SJCRH30 (cell line): ENCODE results near the gene FGF8. TPM values are rescaled to one million over a fixed set of nuclear protein-coding genes. Genes with fewer than 3 reads are reported as not detected.

ENCODE experiments used
- DNase-seq, 2 experiments: peaks; one replicate each; pipeline ENCODE4 v3.0.0-alpha.2; 2015 to 2020
- H3K27ac ChIP-seq: fragments of 250-450 bp; sonication (Bioruptor Pico); 2 replicates; pipeline ENCODE4 v1.5.1; 2020; ENCODE audit warnings: mild to moderate bottlenecking, moderate library complexity
- H3K27me3 ChIP-seq: fragments of 250-450 bp; sonication (Bioruptor Pico); 2 replicates; pipeline ENCODE4 v1.5.1; 2020; ENCODE audit warnings: mild to moderate bottlenecking, moderate library complexity
- H3K36me3 ChIP-seq: fragments of 250-450 bp; sonication (Bioruptor Pico); 2 replicates; pipeline ENCODE4 v1.5.1; 2020; ENCODE audit warnings: mild to moderate bottlenecking, moderate library complexity
- H3K4me1 ChIP-seq: fragments of 250-450 bp; sonication (Bioruptor Pico); 2 replicates; pipeline ENCODE4 v1.5.1; 2020; ENCODE audit warnings: mild to moderate bottlenecking, moderate library complexity
- H3K4me3 ChIP-seq: fragments of 250-450 bp; sonication (Bioruptor Pico); 2 replicates; pipeline ENCODE4 v1.5.1; 2020; ENCODE audit warnings: mild to moderate bottlenecking, moderate library complexity
- H3K9me3 ChIP-seq: fragments of 250-450 bp; sonication (Bioruptor Pico); replicated peaks from 2 replicates; pipeline ENCODE4 v1.5.1; 2020; ENCODE audit warnings: mild to moderate bottlenecking, moderate library complexity
- total RNA-seq: library from RNA; depleted of rRNA; stranded (reverse); fragments of >200 nt; shearing (Covaris generic); gene quantifications from 2 replicates; pipeline ENCODE4 v1.2.3, GENCODE V29; 2014

Gene FGF8
- total RNA-seq, 1 experiment from 2014 or later = 115 TPM

DNA sequence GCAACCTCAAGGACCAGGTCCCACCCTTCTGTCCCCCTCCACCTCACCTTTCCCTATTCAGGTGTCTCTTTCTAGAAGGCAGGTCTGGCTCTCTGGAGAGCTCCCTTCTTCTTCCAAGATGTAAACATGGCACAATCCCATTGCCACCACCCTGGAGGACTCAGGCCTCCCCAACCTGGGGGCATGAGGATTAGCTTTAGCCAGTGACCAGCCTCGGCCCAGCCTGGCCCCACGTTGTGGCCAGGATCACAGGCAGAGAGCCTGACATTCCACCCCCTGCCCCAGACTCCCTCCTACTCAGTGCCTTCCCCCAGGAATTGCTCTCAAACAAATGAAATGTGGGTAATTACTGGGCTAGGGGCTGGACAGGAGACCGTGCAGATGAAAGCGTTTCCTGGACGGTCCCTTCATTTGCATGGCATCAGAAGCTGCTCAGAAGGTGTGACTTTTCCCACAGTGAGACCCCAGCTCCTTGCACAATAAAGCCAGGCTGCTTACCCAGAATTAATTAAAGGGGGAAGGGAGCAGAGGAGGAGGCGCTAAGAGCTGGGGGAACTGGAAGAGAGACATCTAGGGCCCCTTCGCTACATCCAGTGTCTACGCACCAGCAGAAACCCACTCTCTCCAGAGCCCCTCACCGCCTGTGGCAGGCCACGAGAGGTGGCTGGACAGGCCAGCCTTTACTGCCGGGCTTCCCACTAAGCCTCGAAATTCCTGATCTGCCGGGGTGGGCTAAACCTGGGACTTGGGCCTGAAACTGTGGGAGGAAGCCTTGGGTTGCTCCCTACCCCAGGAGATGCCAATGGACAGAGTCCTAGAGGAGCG lies 7.7 kb downstream of the FGF8 start:
- H3K4me3 ChIP-seq = no peak overlapping the region
- peaks cover 28% of the 10 kb centered on the region for H3K36me3 ChIP-seq
- no peaks in the 10 kb centered on the region for H3K9me3 ChIP-seq
- peaks cover 52% of the 10 kb centered on the region for H3K4me1 ChIP-seq
- H3K27me3 ChIP-seq = no peaks in the 10 kb centered on the region
- no peak overlapping the region for H3K27ac ChIP-seq
- peak; percentile 7 to 27 for DNase-seq

GRCh38 chr10:101767600-101767945 lies 8.3 kb downstream of the FGF8 start:
- H3K9me3 ChIP-seq = no peaks in the 10 kb centered on the region
- DNase-seq = no peak
- H3K4me1 ChIP-seq = peaks cover 46% of the 10 kb centered on the region
- no peak overlapping the region for H3K4me3 ChIP-seq
- H3K27ac ChIP-seq = no peak overlapping the region
- peaks cover 28% of the 10 kb centered on the region for H3K36me3 ChIP-seq
- no peaks in the 10 kb centered on the region for H3K27me3 ChIP-seq

- no peaks in the 10 kb centered on the region for H3K9me3 ChIP-seq
- peak in 1 of 2 experiments; percentile 24 for DNase-seq
- H3K4me3 ChIP-seq = no peak overlapping the region
- H3K27ac ChIP-seq = no peak overlapping the region
- peaks cover 22% of the 10 kb centered on the region for H3K36me3 ChIP-seq
- no peaks in the 10 kb centered on the region for H3K27me3 ChIP-seq
- peaks cover 40% of the 10 kb centered on the region for H3K4me1 ChIP-seq
Observed at GRCh38 chr10:101766753-101767599, 8.9 kb downstream of the FGF8 start.

- no peaks in the 10 kb centered on the region for H3K27me3 ChIP-seq
- DNase-seq = no peak
Observed at GRCh38 chr10:101766306-101766705, 9.6 kb downstream of the FGF8 start.

GRCh38 chr10:101763141-101763846 lies 12.6 kb downstream of the FGF8 start:
- H3K4me3 ChIP-seq = no peak overlapping the region
- no peak for DNase-seq

More at GRCh38 chr10:101766306-101766705, 9.6 kb downstream of the FGF8 start:
- H3K9me3 ChIP-seq = no peaks in the 10 kb centered on the region
- no peak overlapping the region for H3K27ac ChIP-seq
- H3K4me1 ChIP-seq = peaks cover 35% of the 10 kb centered on the region
- peaks cover 17% of the 10 kb centered on the region for H3K36me3 ChIP-seq
- no peak overlapping the region for H3K4me3 ChIP-seq

DNA sequence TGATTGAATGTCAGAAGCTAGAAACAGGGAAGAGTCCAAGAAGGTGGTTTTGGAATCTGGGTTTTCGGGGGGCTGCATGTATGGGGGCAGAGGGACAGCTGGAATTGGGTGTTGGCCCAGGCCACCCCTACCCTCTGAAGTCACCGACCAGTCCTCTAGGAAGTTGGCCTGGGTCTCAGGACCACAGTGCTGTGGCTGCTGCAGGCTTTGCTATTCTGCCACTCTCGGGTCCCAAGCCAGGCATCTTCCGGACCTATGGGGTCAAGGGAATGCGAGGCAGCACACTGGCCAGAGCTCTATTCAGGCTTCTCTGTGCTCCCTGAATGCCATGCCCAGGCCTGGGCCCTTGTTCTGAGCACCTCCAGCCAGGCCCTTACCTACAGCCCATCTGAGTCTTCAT lies 13.2 kb downstream of the FGF8 start:
- H3K27ac ChIP-seq = no peak overlapping the region
- no peaks in the 10 kb centered on the region for H3K36me3 ChIP-seq
- H3K4me3 ChIP-seq = no peak overlapping the region
- no peak for DNase-seq
- no peaks in the 10 kb centered on the region for H3K9me3 ChIP-seq
- H3K4me1 ChIP-seq = peaks cover 29% of the 10 kb centered on the region
- H3K27me3 ChIP-seq = no peaks in the 10 kb centered on the region

More at GRCh38 chr10:101763141-101763846, 12.6 kb downstream of the FGF8 start:
- no peak overlapping the region for H3K27ac ChIP-seq
- no peaks in the 10 kb centered on the region for H3K27me3 ChIP-seq
- H3K36me3 ChIP-seq = no peaks in the 10 kb centered on the region
- no peaks in the 10 kb centered on the region for H3K9me3 ChIP-seq
- peaks cover 33% of the 10 kb centered on the region for H3K4me1 ChIP-seq

GRCh38 chr10:101761226-101761625 lies 14.7 kb downstream of the FGF8 start:
- DNase-seq = no peak
- H3K4me3 ChIP-seq = no peak overlapping the region

GRCh38 chr10:101760510-101760909 lies 15.4 kb downstream of the FGF8 start:
- H3K36me3 ChIP-seq = no peaks in the 10 kb centered on the region
- H3K9me3 ChIP-seq = no peaks in the 10 kb centered on the region
- peak in 1 of 2 experiments; percentile 65 for DNase-seq
- no peak overlapping the region for H3K4me3 ChIP-seq
- no peaks in the 10 kb centered on the region for H3K27me3 ChIP-seq
- peaks cover 29% of the 10 kb centered on the region for H3K4me1 ChIP-seq
- H3K27ac ChIP-seq = peak overlapping the region; percentile 8; the same call in 1 of the 2 replicates

More at GRCh38 chr10:101761226-101761625, 14.7 kb downstream of the FGF8 start:
- Histone ChIP-seq H3K4me1 (peaks cover 29% of the 10 kb centered on the region), H3K27me3 (no peaks in the 10 kb centered on the region), H3K36me3 (no peaks in the 10 kb centered on the region), H3K9me3 (no peaks in the 10 kb centered on the region), H3K27ac (no peak overlapping the region)

- DNase-seq = peak; percentile 80 to 94
- Histone ChIP-seq H3K4me3 (peak overlapping the region; percentile 6; the same call in 1 of the 2 replicates), H3K9me3 (no peaks in the 10 kb centered on the region), H3K36me3 (no peaks in the 10 kb centered on the region), H3K27me3 (no peaks in the 10 kb centered on the region), H3K27ac (peak overlapping the region; percentile 33), H3K4me1 (peaks cover 29% of the 10 kb centered on the region)
Observed at GRCh38 chr10:101759309-101760247, 16.3 kb downstream of the FGF8 start.

DNA sequence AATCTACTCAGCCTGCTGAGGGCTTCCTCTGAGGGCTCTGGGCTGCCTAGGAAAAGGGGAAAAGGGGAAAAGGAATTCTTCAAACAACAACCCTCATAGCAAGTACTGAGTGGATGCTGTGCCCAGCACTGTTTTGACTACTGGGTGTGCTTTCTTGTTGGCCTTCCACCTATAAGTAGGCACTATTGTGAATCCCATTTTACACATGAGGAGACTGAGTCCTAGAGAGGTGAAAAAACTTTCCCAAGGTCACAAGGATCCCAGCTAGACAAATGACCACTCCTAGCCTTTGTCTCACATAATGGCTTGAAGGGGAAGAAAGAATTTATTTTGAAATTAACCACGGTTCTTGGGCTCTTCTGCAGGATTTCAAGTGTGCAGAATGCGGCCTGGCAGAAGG lies 17.1 kb downstream of the FGF8 start:
- peaks cover 29% of the 10 kb centered on the region for H3K4me1 ChIP-seq
- H3K4me3 ChIP-seq = no peak overlapping the region
- no peak for DNase-seq
- H3K27me3 ChIP-seq = no peaks in the 10 kb centered on the region
- no peaks in the 10 kb centered on the region for H3K9me3 ChIP-seq
- peak overlapping the region; percentile 33; the same call in 1 of the 2 replicates for H3K27ac ChIP-seq
- H3K36me3 ChIP-seq = no peaks in the 10 kb centered on the region

- Histone ChIP-seq H3K36me3 (no peaks in the 10 kb centered on the region), H3K9me3 (no peaks in the 10 kb centered on the region), H3K27ac (no peak overlapping the region), H3K4me1 (peaks cover 33% of the 10 kb centered on the region), H3K27me3 (no peaks in the 10 kb centered on the region), H3K4me3 (no peak overlapping the region)
- peak; percentile 58 to 86 for DNase-seq
Observed at GRCh38 chr10:101752241-101752640, 23.7 kb downstream of the FGF8 start.

- peaks cover 45% of the 10 kb centered on the region for H3K4me1 ChIP-seq
- no peaks in the 10 kb centered on the region for H3K27me3 ChIP-seq
- no peaks in the 10 kb centered on the region for H3K36me3 ChIP-seq
- H3K4me3 ChIP-seq = no peak overlapping the region
- DNase-seq = peak; percentile 80 to 91
- no peaks in the 10 kb centered on the region for H3K9me3 ChIP-seq
- H3K27ac ChIP-seq = peak overlapping the region; percentile 62
Observed at GRCh38 chr10:101749047-101750016, 26.6 kb downstream of the FGF8 start.

DNA sequence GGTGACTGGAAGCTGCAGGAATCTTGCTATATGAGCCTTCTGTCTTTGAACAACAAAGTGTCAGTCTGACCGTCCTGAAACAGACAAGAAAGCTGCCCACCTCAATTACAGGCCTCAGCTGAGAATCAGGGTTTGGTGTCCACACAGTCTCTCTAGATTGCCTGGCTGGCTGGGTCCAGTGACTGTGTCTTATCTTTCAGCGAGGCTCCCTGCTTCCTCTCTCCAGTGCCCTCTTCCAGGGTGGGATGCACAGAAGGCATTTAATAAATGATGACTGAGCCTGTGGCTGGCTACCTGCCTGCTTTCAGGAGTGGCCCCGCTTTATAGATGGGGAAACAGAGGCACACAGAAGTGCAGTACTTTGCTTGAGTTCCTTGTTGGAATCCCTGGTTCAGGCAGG lies 27.4 kb downstream of the FGF8 start:
- no peak for DNase-seq
- no peaks in the 10 kb centered on the region for H3K9me3 ChIP-seq
- H3K27ac ChIP-seq = no peak overlapping the region
- peaks cover 53% of the 10 kb centered on the region for H3K4me1 ChIP-seq
- no peaks in the 10 kb centered on the region for H3K27me3 ChIP-seq
- no peak overlapping the region for H3K4me3 ChIP-seq
- H3K36me3 ChIP-seq = no peaks in the 10 kb centered on the region
